ENCODE results near the gene IL23R. TPM values are rescaled to one million over a fixed set of nuclear protein-coding genes. Genes with fewer than 3 reads are reported as not detected.

The IL23R gene
- total and polyA plus RNA-seq, 2 of the 8 experiments (the other 6 are each of a cell fraction or from before 2014, with no cell fraction given) = not detected

GRCh38 chr1:67273591-67273990 lies 107.3 kb downstream of the IL23R start:
- Histone ChIP-seq H4K8ac (ENCODE audit: extremely low read depth, insufficient read depth, low read length) (no peak overlapping the region), H3K14ac (ENCODE audit: insufficient read length) (no peak overlapping the region), H2BK20ac (ENCODE audit: low read length) (no peak overlapping the region), H3K23me2 (ENCODE audit: low read depth, low read length) (peaks cover 2% of the 10 kb centered on the region; the same call in 1 of the 2 replicates), H3K79me1 (ENCODE audit: low read depth, low read length) (no peaks in the 10 kb centered on the region), H2BK12ac (ENCODE audit: low read depth, low read length) (0 out of 2 replicates have a peak overlapping the region, but pooled peaks have one; percentile 27), H3K4me1 (replicated peaks in 1 of 4; ENCODE audit: control insufficient read depth in 3 of 4, insufficient read depth in 4 of 4, low read length in 3 of 4) (no peaks in the 10 kb centered on the region), H3K56ac (replicated peaks; ENCODE audit: insufficient read length, low read depth, low read length) (no peak overlapping the region), H2BK15ac (ENCODE audit: low read length) (no peak overlapping the region), H3K4me3 (ENCODE audit: extremely low read depth in 1 of 4, insufficient read depth in 2 of 4, low read depth in 3 of 4, low read length in 4 of 4) (no peak overlapping the region), H4K20me1 (replicated peaks in 1 of 2; ENCODE audit: control insufficient read depth in 1 of 2, insufficient read depth in 2 of 2, low read length in 2 of 2) (no peaks in the 10 kb centered on the region), H3K4me2 (ENCODE audit: insufficient read depth in 1 of 2, low read depth in 2 of 2, low read length in 2 of 2) (no peak overlapping the region), H2AK5ac (ENCODE audit: low read depth, low read length) (no peak overlapping the region), H2BK120ac (replicated peaks; ENCODE audit: low read depth, low read length) (no peak overlapping the region), H4K5ac (ENCODE audit: insufficient read length, low read depth, low read length) (no peak overlapping the region), H2AFZ (ENCODE audit: low read length) (no peak overlapping the region), H3K79me2 (ENCODE audit: control insufficient read depth in 1 of 2, insufficient read depth in 2 of 2, low read length in 2 of 2) (no peaks in the 10 kb centered on the region), H3K4ac (replicated peaks; ENCODE audit: insufficient read length, low read depth, low read length) (no peak overlapping the region), H3K36me3 (ENCODE audit: control insufficient read depth in 2 of 4, insufficient read depth in 4 of 4, low read length in 3 of 4) (no peaks in the 10 kb centered on the region), H4K91ac (replicated peaks; ENCODE audit: insufficient read length, low read length) (no peak overlapping the region), H3K27ac (ENCODE audit: low read depth, low read length) (no peak overlapping the region), H3K27me3 (replicated peaks in 1 of 4; ENCODE audit: control insufficient read depth in 3 of 4, extremely low read depth in 1 of 4, insufficient read depth in 3 of 4, low read length in 3 of 4) (no peaks in the 10 kb centered on the region), H2BK5ac (ENCODE audit: low read depth, low read length) (no peak overlapping the region), H3K9ac (replicated peaks in 1 of 4; ENCODE audit: extremely low read depth in 1 of 4, low read depth in 3 of 4, low read length in 3 of 4) (no peak overlapping the region), H3K23ac (ENCODE audit: insufficient read length) (no peak overlapping the region), H3K18ac (ENCODE audit: extremely low read depth, low read length) (no peak overlapping the region), H3K9me3 (ENCODE audit: insufficient read depth in 2 of 2, low read depth in 1 of 2, low read length in 1 of 2) (peaks cover 0 to 5% of the 10 kb centered on the region in 2 experiments; a peak in 2 of 4 replicates)
- ChIA-PET CTCF (ENCODE audit: partially characterized antibody) (interaction anchor here (0.6 to 2.2 kb wide), 7 partner anchors 16 to 227 kb away, joined by 3 to 7 read pairs (median 4); no protein-coding TSS in a partner anchor), POLR2A (ENCODE audit: partially characterized antibody) (no interaction called here)
- DNase-seq (ENCODE audit: low read depth in 1 of 2, low spot score in 2 of 2) (no peak), FAIRE-seq (no peak)
- 74% methylated on average over 4 of the region's 4 CpGs; no CpG with 5 or more reads in 1 of the 2 experiments for WGBS, 2 experiments (ENCODE audit: extremely low coverage in 1 of 2, insufficient coverage in 1 of 2, insufficient read length in 1 of 2, insufficient replicate concordance in 2 of 2, low coverage in 1 of 2, low lambda C conversion rate in 2 of 2, missing lambda C conversion rate in 1 of 2)
- TF ChIP-seq CEBPB (IDR thresholded peaks at IDR 0.05; ENCODE audit: low read depth, low read length) = peak; percentile 45; the same call in 1 of the 2 replicates
- TF ChIP-seq POU5F1 (IDR thresholded peaks at IDR 0.05; ENCODE audit: low read depth, low read length) = no peak

All from H1 (cell line).